ENCODE data around the gene PROM1.

- TF ChIP-seq CTCF (IDR thresholded peaks at IDR 0.05; ENCODE audit: poor library complexity, severe bottlenecking) (no peak), POLR2AphosphoS5 (IDR thresholded peaks at IDR 0.05) (no peak)
These were observed 76.9 kb downstream of the PROM1 start for GRCh38 chr4:16006771-16007446.
